KOPT-K1 (cell line): ENCODE measurements around the gene CDK9.

Source experiments
- H3K27ac ChIP-seq: fragments of 200-600 bp; sonication (generic); 2 replicates; pipeline ENCODE4 v1.5.1; 2016; ENCODE audit warnings: antibody characterized with exemption, mild to moderate bottlenecking, low read depth, low read length; ENCODE audit not compliant: poor library complexity, severe bottlenecking
- H3K36me3 ChIP-seq: fragments of 200-600 bp; sonication (generic); 2 replicates; pipeline ENCODE4 v1.5.1; 2017; ENCODE audit warnings: antibody characterized with exemption, mild to moderate bottlenecking, low read length, moderate library complexity; ENCODE audit not compliant: insufficient read depth
- H3K9me3 ChIP-seq: fragments of 200-600 bp; sonication (generic); 2 replicates; pipeline ENCODE4 v1.5.1; 2017; ENCODE audit warnings: antibody characterized with exemption, low read length, mild to moderate bottlenecking; ENCODE audit not compliant: insufficient read depth, poor library complexity, severe bottlenecking

Gene CDK9

GRCh38 chr9:127814619-127815511 lies 29.0 kb downstream of the CDK9 start:
- no peaks in the 10 kb centered on the region for H3K9me3 ChIP-seq
- peaks cover 84% of the 10 kb centered on the region for H3K36me3 ChIP-seq
- no peak overlapping the region for H3K27ac ChIP-seq

- H3K9me3 ChIP-seq: no peaks in the 10 kb centered on the region
- peaks cover 78% of the 10 kb centered on the region for H3K36me3 ChIP-seq
- H3K27ac ChIP-seq: no peak overlapping the region
Measured at GRCh38 chr9:127815512-127816361, 29.9 kb downstream of the CDK9 start.

GRCh38 chr9:127816362-127816725 lies 30.5 kb downstream of the CDK9 start:
- H3K36me3 ChIP-seq: peaks cover 75% of the 10 kb centered on the region
- no peak overlapping the region for H3K27ac ChIP-seq
- no peaks in the 10 kb centered on the region for H3K9me3 ChIP-seq

GRCh38 chr9:127816728-127817127 lies 30.9 kb downstream of the CDK9 start:
- no peaks in the 10 kb centered on the region for H3K9me3 ChIP-seq
- peaks cover 72% of the 10 kb centered on the region for H3K36me3 ChIP-seq
- H3K27ac ChIP-seq: no peak overlapping the region

GRCh38 chr9:127817881-127818434 lies 32.1 kb downstream of the CDK9 start:
- no peak overlapping the region for H3K27ac ChIP-seq
- H3K9me3 ChIP-seq: no peaks in the 10 kb centered on the region
- peaks cover 60% of the 10 kb centered on the region for H3K36me3 ChIP-seq

- no peaks in the 10 kb centered on the region for H3K9me3 ChIP-seq
- no peak overlapping the region for H3K27ac ChIP-seq
- H3K36me3 ChIP-seq: peaks cover 53% of the 10 kb centered on the region
Measured at GRCh38 chr9:127818574-127818973, 32.7 kb downstream of the CDK9 start.

GRCh38 chr9:127822108-127822507 lies 36.3 kb downstream of the CDK9 start:
- peaks cover 20% of the 10 kb centered on the region; the same call in 1 of the 2 replicates for H3K36me3 ChIP-seq
- no peak overlapping the region for H3K27ac ChIP-seq
- H3K9me3 ChIP-seq: no peaks in the 10 kb centered on the region

GRCh38 chr9:127825319-127826051 lies 39.7 kb downstream of the CDK9 start:
- Histone ChIP-seq H3K36me3 (no peaks in the 10 kb centered on the region), H3K27ac (no peak overlapping the region)

GRCh38 chr9:127826253-127826913 lies 40.5 kb downstream of the CDK9 start:
- no peaks in the 10 kb centered on the region for H3K9me3 ChIP-seq
- H3K36me3 ChIP-seq: no peaks in the 10 kb centered on the region
- H3K27ac ChIP-seq: no peak overlapping the region

More at GRCh38 chr9:127825319-127826051, 39.7 kb downstream of the CDK9 start:
- no peaks in the 10 kb centered on the region for H3K9me3 ChIP-seq

GRCh38 chr9:127828262-127829031 lies 42.6 kb downstream of the CDK9 start:
- no peaks in the 10 kb centered on the region for H3K36me3 ChIP-seq
- no peak overlapping the region for H3K27ac ChIP-seq
- H3K9me3 ChIP-seq: no peaks in the 10 kb centered on the region

GRCh38 chr9:127829205-127829906 lies 43.5 kb downstream of the CDK9 start:
- Histone ChIP-seq H3K36me3 (no peaks in the 10 kb centered on the region), H3K27ac (no peak overlapping the region), H3K9me3 (no peaks in the 10 kb centered on the region)

- H3K36me3 ChIP-seq: no peaks in the 10 kb centered on the region
- H3K27ac ChIP-seq: no peak overlapping the region
Measured at GRCh38 chr9:127832248-127832647, 46.4 kb downstream of the CDK9 start.

GRCh38 chr9:127833555-127833954 lies 47.7 kb downstream of the CDK9 start:
- Histone ChIP-seq H3K9me3 (no peaks in the 10 kb centered on the region), H3K27ac (no peak overlapping the region), H3K36me3 (no peaks in the 10 kb centered on the region)

More at GRCh38 chr9:127832248-127832647, 46.4 kb downstream of the CDK9 start:
- no peaks in the 10 kb centered on the region for H3K9me3 ChIP-seq
